Skin of body (tissue), 2 donors: Measurements from ENCODE around the gene ABAT. TPM values are rescaled to one million over a fixed set of nuclear protein-coding genes. Genes with fewer than 3 reads are reported as not detected.

Experiments used
- DNase-seq: peaks from one replicate; lab custom pipeline; 2025; lab: John Stamatoyannopoulos, UW
- total RNA-seq: library from RNA; depleted of rRNA; stranded (reverse); fragments of >200 nt; gene quantifications from one replicate; pipeline ENCODE4 v1.2.3, GENCODE V29; 2014

The ABAT gene
- total RNA-seq, 1 donor from 2014 or later: 5.8 TPM

DNA sequence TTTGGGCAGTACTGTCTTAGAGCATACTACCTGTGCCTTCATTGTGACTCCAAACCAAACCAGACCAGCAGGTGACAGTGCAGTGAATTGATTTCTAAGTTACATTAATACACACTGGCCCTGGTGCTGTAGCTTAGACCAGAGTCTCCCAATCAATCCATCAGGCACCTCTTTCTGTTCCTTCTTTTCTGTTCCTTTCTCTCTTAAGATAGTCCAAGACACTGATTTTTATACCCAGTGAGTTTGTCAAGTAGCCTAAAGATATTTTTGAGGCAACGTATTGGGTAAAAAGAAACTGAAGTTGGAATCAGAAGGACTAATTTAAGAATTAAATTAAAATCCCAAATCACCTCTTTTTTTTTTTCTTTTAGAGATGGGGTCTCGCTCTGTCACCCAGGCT lies 43.1 kb downstream of the ABAT start:
- no peak for DNase-seq

DNA sequence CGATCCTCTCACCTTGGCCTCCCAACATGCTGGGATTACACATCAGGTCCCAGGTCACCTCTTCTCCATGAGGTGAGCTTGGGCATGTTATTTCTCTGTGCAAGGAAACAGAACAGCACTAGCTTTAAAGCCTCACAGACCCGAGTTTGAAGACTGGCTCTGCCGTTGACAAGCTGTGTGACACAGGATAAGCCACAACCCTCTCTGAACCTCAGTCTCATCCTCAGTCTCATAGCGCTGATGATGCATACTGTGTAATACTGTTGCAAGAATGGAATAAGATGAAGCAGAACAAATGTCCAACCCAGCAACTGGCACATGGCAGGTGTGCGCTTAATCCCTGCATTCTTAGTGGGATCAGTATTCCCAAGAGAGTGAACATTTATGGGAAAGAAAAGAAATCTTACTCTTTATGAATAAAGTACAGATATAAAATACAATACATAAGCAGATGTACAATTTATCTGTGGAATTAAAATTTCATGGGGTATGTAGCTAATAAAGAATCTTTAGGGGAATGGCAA lies 43.5 kb downstream of the ABAT start:
- DNase-seq: peak; percentile 6

DNA sequence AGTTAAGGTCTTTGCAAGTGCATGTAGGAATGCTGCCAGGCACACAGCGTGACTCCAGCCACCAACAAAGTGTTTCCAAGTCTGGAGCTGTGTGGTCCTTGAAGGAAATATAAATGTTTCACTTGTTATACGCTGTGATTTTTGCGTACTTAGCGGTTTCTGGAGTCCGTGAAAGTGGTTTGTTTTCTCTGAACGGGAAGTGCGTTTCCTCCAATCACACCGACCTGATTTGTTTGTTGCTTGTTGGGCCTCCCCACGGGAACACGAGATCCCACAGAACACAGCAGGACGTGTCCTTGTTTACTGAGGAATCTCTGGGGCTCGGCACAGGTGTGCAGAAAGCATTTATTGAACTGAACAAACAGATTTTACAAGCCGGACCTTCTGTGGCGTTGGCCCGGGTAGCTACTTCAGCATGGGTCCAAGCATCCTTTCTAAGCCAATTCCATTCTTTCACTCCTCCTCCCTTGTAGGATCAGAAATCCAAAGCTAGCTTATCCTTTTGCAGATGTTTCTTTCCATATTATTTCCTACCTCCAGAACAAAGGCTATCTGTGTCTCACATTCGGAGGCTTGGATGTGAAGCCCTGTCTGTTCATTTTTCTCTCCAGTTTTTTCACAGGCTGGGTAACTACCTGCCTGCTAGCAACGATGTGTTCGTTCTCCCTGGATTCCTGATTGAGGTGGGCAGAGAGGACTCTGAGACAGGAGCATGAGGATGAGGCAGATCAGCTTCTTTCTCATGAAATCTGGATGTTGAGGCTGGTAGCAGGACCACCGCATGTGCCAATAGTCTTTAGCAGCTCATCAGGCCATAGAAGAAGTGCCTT lies 44.6 kb downstream of the ABAT start:
- no peak for DNase-seq

DNA sequence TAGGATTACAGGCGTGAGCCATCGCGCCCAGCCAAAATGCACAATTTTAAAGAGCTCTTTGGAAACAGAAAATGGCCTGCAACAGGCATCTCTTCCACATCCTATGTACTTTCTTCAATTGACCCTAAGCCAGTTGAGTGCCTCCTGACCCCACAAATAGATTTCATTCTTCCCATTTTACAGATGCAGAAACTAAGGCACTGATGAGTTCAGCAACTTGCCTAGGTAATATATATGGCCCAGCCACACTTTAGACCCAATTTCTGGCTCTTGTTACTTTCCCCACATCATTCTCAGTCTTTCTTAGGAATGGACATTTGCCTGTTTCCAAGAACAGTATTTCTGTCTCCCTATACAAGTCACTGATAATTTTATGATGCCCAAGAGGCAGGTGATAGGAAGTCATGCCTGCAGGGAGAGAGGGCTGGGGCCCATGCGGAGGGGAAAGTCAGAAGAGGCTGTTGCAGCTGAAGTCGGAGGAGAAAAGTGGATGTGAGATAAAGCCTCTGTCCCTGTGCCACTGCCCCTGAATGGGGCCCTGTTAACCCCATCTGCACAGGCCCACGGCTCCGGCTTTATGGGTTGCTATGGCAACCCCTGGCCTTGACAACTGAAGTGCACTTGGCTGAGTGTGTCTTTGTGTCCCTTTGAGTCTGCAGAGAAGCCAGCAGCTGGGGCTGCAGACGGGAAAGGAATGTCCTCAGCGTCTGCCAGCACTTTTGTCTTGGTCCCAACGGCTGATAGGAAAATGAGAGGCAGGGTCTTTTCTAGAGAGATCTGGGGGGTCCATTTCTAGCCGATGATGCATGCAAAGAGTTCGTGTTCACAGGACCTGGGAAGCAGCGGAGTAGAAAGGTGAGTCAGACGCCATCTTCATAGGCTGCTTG lies 45.9 kb downstream of the ABAT start:
- peak; percentile 66 for DNase-seq

DNA sequence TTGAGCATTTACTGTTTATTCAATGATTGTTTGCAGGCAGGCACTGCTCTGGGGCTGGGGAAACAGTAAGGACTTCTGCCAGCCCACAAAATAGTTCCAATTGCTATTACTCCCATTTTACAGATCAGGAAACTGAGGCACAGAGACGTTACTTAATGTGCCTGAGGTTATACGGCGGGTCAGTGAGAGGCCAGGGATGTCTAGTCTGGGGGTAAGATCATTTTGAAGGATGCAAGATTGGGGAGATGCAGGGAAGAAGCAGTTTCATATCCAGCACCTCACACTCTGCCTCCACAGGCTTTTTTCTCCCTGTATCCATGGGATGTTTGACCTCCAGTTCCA lies 46.5 kb downstream of the ABAT start:
- DNase-seq: no peak

DNA sequence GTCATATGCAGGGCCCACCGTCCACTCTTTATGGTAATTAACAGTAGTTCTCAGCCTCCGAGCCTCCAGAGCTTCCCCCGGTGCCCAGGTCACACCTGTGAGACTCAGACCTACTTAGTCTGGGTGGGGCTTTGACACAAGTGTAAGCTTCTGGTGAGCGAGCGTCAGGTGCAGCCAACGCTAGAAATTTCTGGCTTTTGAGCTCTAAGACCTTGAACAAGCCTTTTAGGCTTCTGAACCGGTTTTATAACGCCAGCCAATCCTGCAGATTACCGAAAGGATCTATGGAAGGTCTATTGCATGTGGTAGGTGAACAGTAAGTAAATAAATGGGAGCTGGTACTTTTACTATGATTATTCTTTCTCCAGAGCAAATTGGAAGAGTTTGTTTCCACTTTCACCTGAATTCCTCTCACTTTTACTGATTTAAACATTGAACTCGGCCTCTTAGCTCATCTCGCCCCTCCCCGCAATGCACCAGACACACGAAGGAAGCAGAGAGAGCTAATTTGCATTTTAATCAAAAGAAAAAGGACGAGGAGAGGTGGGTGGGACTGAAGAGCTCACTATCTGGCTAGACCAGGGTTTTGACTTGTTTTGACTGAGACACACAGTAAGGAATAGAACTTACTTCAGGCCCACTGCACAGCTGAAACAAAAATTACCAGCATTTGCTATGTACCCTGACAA lies 47.1 kb downstream of the ABAT start:
- DNase-seq: no peak

DNA sequence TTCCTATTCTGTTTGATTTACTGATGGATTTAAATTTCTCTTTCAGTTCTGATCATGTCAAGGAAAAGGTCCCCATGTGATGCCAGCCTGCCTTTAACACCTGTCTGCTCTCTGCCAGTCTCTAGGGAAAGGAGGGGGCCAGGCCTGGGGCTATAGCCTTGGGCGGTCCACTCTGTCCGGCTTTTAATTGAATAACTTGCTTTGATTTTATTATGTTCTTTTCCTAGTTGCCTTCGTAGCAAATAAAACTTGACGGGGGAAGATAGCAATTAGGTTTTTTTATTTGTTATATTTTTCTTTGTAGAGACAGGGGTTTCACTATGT lies 47.6 kb downstream of the ABAT start:
- DNase-seq: no peak

DNA sequence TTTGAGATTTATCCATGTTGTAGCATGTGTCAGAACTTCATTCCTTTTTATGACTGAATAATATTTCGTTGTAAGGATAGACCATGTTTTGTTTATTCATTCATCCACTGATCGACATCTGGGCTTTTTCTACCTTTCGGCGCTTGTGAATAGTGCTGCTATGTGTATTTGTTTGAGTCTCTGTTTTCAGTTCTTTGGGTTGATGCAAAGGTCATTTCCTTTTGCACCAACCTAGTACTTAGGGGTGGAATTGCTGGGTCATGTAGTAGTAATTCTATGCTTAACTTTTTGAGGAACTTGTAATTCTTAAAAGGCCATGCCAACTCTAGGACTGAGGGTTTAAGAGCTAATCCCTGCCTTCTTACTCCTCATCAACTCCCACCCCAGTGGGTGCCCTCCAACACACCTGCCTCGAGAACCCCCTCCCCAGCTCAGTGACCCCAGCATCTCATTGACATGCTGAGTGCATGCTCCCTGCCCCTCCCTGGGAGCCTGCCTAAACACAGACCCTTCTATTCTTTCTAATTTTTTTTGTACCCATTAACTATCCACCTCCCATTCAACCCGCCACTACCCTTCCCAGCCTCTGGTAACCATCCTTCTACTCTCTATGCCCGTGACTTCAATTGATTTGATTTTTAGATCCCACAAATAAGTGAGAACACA lies 51.2 kb downstream of the ABAT start:
- no peak for DNase-seq

DNA sequence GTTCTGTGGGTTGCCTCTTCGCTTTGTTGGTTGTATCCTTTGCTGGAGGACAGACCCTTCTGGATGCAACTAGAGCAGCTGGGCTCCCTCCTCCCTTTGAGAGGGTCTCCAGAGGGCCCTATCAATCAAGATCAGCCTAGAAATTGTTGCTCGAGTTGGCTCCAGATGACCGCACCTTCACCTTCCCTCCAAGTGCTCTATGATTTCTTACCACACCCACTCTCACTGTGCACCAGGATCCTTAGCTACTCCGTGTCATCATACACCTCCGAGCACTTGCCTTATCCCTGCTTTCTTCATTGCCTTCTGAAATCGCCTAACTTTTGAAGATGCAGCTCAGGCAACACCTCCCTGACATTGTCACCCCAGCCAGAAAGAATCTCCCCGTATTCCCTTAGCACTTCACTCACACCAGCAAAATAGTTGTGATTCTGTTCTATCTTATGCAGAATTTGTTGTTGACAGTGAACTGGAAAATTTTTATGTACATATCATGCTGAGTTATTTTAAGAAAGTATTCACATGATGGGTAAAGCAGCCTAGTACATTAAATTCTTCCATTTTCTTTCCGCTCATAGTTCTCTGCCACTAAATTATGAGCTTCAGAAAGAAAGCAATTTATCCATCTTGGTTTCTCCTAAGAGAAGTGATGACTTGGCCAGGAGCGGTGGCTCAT lies 52.9 kb downstream of the ABAT start:
- no peak for DNase-seq

DNA sequence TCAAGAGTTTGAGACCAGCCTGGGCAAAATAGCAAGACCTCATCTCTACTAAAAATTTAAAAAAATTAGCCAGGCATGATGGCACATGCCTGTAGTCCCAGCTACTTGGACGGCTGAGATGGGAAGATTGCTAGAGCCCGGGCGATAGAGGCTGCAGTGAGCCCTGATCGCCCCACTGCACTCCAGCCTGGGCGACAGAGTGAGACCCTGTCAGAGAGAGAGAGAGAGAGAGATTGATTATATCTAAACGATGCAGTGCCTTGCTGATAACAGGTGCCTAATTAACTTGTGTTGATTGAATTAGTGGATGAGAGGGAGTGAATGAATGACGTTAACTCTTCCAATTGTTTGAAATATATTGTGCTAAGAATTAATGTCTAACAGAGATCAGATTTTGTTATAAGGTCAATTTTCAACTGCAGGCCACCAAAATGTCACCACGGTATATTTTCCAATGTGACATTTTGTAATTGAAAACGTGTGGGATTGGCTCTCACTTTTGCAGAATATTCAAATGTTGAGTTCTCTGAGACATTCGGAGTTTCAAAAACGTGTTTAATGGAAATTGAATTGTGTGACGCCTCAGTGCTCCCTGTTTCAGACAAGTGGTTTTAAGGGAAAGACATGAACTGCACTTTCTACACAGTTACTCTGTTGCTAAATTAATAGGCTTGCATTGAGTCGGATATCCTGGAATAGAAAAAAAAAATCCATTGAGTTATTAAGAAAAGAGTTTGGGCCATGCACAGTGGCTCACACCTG lies 53.6 kb downstream of the ABAT start:
- no peak for DNase-seq

DNA sequence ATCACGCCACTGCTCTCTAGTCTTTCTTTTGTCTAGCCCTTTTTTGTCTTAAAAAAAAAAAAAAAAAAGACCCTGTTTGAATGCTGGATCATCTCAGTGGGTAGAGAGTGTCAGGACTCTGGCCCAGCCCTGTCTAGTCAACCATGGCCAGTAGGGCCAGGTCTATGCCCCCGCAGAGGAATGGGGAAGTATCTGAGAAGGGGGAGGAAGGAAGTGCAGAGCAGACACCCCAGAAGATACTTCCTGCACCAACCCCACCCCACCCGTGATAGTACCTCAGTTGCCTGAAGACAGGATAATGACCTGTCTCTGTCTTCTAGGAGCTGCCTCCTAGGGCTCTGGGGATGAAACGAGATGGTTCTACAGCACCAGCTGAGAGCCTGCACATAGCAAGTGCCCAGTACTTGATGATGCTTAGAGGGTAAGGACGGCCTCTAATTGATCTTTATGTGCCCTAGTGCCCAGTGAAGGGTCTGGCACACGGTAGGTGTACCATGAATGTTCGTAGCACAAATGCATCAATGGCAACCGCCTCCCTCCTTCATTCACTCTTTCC lies 55.4 kb downstream of the ABAT start:
- DNase-seq: no peak

DNA sequence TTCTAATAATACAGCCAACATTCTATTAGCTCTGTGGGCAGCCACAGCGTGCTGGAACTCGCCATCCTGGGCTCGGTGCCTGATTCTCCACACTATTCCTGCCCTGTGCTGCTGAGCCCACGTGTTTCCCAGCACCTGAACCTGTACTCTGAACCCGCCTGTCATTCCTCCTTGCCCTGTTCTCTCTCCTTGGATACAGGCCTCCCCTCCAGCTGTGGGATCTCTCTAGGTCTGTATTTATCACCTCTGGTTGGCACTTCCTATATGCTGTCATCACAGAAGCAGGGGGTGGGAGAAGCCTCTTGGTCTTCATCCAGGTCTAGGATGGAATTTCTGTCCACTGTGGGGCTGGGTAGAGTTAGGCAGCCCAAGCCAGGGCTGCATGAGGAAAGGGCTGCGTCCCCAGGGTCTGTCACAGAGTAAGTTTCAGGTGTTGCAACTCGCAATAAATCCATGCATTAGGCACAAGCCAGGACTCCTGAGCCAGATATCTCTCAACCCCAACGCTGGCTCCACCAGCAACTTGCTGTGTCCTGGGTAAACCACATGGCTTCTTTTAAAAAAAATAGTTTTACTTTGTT lies 56.0 kb downstream of the ABAT start:
- DNase-seq: no peak

DNA sequence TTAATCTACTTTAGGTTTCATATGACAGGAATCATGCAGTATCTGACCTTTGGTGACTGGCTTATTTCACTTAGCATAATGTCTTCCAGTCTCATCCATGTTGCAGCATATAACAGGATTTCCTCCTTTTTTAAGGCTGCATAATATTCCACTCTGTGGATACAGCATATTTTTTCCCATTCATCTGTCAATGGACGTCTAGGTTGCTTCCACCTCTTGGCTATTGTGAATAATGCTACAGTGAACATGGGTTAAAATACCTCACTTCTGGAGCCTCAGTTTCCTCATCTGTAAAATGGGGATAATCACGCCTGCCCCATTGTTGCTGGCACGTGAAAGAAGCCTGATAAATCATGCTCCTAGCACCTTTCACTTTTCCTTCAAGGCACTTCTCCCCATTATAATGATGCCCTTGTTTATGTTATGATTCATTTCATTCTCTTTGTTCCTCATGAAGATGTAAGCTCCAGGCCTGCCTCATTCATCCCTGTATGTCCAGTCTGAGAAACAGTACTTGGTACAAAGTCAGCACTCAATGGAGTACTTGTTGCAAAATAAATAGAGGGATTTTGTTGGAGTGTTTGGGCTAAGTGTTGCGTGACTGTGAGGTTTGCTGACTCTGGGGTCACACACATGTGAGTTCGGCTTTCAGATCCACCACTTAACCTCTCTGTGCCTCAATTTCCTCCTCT lies 59.6 kb downstream of the ABAT start:
- DNase-seq: no peak

DNA sequence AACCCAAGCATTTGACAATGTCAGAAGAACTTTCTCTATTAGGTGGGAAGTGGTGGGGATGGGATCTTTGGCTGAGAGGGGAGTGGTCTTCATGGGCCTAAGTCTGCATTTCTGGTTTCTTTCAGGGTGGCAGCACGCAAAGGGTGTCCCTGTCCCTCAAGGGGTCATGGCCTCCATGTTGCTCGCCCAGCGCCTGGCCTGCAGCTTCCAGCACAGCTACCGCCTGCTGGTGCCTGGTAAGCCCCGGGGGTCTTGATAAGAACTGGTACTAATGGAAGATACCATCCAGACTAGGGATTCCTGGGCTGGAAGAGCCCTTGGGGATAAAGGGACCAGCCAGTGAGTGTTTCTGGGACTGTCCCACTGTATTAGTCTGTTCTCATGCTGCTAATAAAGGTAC lies 61.2 kb downstream of the ABAT start:
- no peak for DNase-seq

DNA sequence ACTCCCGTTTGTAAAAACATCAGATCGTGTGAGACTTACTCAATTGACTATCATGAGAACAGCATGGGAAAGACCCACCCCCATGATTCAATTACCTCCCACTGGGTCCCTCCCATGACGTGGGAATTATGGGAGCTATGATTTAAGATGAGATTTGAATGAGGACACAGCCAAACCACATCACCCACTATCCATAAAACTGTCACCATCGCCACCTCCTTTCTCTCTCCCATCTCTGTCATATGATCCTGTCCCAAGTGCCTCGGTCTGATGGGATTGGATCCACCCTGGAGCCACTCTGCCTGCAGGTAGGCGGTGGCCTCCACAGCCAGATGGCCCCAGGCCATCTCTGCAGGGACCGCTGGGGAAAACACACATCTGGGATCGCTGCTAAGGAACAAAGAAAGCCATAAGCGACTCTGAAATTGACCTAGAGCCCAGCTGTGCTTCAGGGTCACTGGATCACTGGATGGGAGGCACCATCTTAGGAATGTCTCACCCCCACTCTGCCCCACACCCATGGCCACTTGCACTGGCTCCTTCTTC lies 61.8 kb downstream of the ABAT start:
- no peak for DNase-seq

DNA sequence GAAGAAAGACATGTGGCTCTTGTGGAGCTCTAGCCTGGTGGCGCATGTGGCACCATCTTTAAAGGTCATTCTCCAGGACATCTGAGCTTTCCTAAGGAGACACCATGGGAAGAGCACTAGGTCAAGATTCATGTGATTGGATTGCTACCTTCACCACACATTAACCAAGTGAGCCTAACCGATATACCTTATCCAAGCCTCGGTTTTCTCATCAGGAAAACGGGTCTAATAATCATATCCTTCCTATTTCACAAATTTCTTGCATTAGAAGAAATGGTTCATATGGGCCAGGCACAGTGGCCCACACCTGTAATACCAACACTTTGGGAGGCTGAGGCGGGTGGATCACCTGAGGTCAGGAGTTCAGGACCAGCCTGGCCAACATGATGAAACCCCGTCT lies 64.7 kb downstream of the ABAT start:
- DNase-seq: no peak

DNA sequence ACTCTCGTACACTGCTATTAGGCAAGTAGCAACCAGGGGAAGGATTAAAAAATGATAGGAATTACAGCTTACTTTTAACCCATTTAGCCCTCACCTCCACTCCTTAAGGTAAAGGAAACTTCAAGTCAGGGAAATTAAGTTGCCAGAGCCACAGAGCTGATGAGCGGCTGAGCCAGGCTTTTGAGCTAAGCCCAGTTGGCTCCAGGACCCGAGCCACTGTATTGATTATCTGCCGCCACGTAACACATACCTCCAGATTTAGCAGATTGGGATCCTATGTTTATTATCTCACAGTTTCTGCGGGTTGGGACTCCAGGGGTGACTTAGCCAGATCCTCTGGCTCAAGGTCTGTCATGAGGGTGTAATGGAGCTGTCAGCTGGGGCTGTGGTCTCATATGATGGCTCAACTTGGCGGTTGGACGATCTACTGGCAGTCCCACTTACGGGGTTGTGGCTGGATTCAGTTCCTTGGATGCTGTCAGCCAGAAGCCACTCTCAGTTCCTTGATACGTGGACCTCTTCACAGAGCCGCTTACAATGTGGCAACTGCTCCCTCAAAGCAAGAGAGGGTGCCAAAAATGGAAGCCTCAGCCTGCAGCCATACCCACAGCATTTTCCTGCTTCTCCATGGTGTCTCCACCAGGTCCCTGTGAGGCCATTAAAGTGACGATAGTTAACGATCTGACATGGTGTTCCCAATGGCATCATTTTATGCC lies 65.7 kb downstream of the ABAT start:
- no peak for DNase-seq

DNA sequence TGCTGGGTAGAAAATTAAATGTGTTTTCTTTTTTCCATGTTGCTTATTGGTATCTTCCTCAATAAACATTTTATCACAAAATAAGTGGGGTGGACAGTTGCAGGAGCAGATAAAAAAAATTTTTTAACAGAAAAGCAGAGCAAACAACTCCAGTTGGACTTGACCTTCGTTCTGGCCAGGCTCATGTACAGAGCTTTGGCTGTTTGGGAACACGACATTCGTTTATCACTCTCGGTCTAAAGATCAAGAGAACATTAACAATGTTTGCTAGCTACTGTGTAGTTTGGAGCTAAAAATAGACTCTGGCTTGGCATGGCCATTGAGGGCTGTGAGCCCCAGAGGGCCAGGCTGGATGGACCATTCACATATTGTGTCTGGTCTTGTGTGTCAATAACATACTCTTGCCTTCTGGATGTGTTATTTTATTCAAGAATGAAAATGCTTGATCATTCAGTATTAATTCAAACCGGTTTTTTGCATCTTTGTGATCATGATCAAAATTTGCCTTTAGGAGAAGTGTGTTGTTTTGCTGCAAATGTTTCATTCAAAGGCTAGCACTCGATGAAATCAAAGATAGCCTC lies 66.4 kb downstream of the ABAT start:
- DNase-seq: no peak
